Muscle of back (tissue), 11 donors: ENCODE data around the gene NR2F1. TPM values are rescaled to one million over a fixed set of nuclear protein-coding genes. Genes with fewer than 3 reads are reported as not detected.

Experiments
- DNase-seq, 3 donors: peaks; one replicate each; pipeline versions ENCODE4 v3.0.0 to v3.0.0-alpha.2; 2013
- polyA plus RNA-seq, 10 donors: library from polyadenylated mRNA; unstranded; fragments of 120-200 nt; gene quantifications; one replicate each; pipeline ENCODE4 v1.2.1, GENCODE V29; 2013; ENCODE audit not compliant: insufficient read length in 10 of 10

Gene NR2F1
- polyA plus RNA-seq, 10 donors: 2.5 to 12.2 (median 7.1) TPM

DNA sequence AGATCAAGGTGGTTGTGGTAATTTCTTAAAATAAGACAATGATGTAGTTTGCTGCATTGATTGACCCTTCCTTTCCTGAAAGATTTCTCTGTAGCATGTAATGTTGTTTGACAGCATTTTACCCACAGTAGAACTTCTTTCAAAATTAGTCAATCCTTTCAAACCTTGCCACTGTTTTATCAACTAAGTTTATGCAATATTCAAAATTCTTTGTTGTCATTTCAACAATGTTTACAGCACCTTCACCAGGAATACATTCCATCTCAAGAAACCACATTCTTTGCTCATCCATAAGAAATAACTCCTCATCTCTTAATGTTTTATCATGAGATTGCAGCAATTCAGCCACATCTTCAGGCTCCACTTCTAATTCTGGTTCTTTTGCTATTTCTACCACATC lies 43.8 kb downstream of the NR2F1 start:
- DNase-seq: no peak

GRCh38 chr5:93632327-93632726 lies 49.3 kb downstream of the NR2F1 start:
- no peak for DNase-seq

- no peak for DNase-seq
Observed at GRCh38 chr5:93635991-93636390, 53.0 kb downstream of the NR2F1 start.

- no peak for DNase-seq
Observed at GRCh38 chr5:93636837-93637236, 53.8 kb downstream of the NR2F1 start.

DNA sequence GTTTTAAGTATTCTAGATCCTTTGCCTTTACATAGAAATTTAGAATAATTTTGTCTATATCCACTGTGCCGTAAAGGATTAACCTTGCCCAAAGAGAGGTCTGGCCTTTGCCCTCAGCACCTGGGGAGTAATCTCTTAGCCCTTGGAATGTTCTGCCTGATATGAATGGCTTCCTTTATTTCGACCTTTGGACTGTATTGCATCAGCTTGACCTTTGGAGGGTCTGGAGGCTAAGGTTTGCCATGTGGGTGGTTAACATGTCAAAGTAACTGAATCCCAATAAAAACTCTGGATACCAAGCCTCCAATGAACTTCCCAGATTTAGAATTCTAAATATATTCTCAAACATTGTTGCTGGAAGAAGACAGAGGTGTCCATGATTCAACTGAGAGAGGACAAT lies 54.7 kb downstream of the NR2F1 start:
- no peak for DNase-seq

- DNase-seq: no peak
Observed at GRCh38 chr5:93642526-93642925, 59.5 kb downstream of the NR2F1 start.

Other genes with a start within 250 kb of the NR2F1 start
- 1 to 10 TPM; 2.4 to 7.4 (median 4.5) TPM for gene NR2F1-AS1, start 2.0 kb upstream of the NR2F1 start, polyA plus RNA-seq
- gene POU5F2, start 158.4 kb downstream of the NR2F1 start, polyA plus RNA-seq: under 1 TPM in 7 of 10 donors, not detected in 3; 0.04 to 0.05 (median 0.04) TPM